Hepatocyte (in vitro differentiated cells): ENCODE data around the gene ARID1A. TPM values are rescaled to one million over a fixed set of nuclear protein-coding genes. Genes with fewer than 3 reads are reported as not detected.
"Not testable (repeated sequence)": the region's sequence is repeated elsewhere in the genome, so short reads cannot be mapped to it uniquely, and the experiment has no call there.

Experiments used
- DNase-seq: peaks from one replicate; pipeline ENCODE4 v3.0.0-alpha.2; 2016; ENCODE audit warnings: low spot score
- H2AFZ ChIP-seq: fragments of 200-600 bp; sonication (generic); 2 replicates; pipeline ENCODE4 v1.6.0; 2016; ENCODE audit warnings: antibody characterized with exemption, mild to moderate bottlenecking
- H3K27ac ChIP-seq: fragments of 200-600 bp; sonication (generic); 2 replicates; pipeline ENCODE4 v1.5.1; 2016; ENCODE audit warnings: mild to moderate bottlenecking
- H3K27me3 ChIP-seq: fragments of 200-600 bp; sonication (generic); 2 replicates; pipeline ENCODE4 v1.6.1; 2016
- H3K36me3 ChIP-seq: fragments of 200-600 bp; sonication (generic); replicated peaks from 2 replicates; pipeline ENCODE4 v1.5.1; 2016; ENCODE audit warnings: low read depth; ENCODE audit not compliant: insufficient read depth
- H3K4me1 ChIP-seq: fragments of 200-600 bp; sonication (generic); 2 replicates; pipeline ENCODE4 v1.5.1; 2016; ENCODE audit warnings: mild to moderate bottlenecking, moderate library complexity; ENCODE audit not compliant: insufficient read depth
- H3K4me2 ChIP-seq: fragments of 200-600 bp; sonication (generic); 2 replicates; pipeline ENCODE4 v1.6.0; 2016
- H3K4me3 ChIP-seq: fragments of 200-600 bp; sonication (generic); 2 replicates; pipeline ENCODE4 v1.5.1; 2016; ENCODE audit warnings: mild to moderate bottlenecking
- H3K79me2 ChIP-seq: fragments of 200-600 bp; sonication (generic); 2 replicates; pipeline ENCODE4 v1.6.0; 2017; ENCODE audit warnings: mild to moderate bottlenecking
- H3K9me2 ChIP-seq: fragments of 200-600 bp; sonication (generic); replicated peaks from 2 replicates; pipeline ENCODE4 v1.6.0; 2017; ENCODE audit warnings: mild to moderate bottlenecking; ENCODE audit not compliant: insufficient read depth
- H3K9me3 ChIP-seq: fragments of 200-600 bp; sonication (generic); 2 replicates; pipeline ENCODE4 v1.5.1; 2016; ENCODE audit warnings: low read depth, mild to moderate bottlenecking
- H4K20me1 ChIP-seq: fragments of 200-600 bp; sonication (generic); 2 replicates; pipeline ENCODE4 v1.6.0; 2016; ENCODE audit warnings: mild to moderate bottlenecking; ENCODE audit not compliant: insufficient read depth, poor library complexity, severe bottlenecking
- CTCF ChIP-seq: fragments of 200-600 bp; sonication (generic); IDR thresholded peaks from 2 replicates; pipeline ENCODE4 v1.5.1; 2016; ENCODE audit warnings: antibody characterized with exemption, mild to moderate bottlenecking; ENCODE audit not compliant: poor library complexity
- EZH2 ChIP-seq: fragments of 200-600 bp; sonication (generic); IDR thresholded peaks from 2 replicates; pipeline ENCODE4 v1.6.1; 2016; ENCODE audit warnings: antibody characterized with exemption, mild to moderate bottlenecking, borderline replicate concordance
- EZH2phosphoT487 ChIP-seq: fragments of 200-600 bp; sonication (generic); IDR thresholded peaks from one replicate; pipeline ENCODE4 v1.6.1; 2018; ENCODE audit warnings: antibody characterized with exemption, mild to moderate bottlenecking, low read depth, moderate library complexity; ENCODE audit not compliant: unreplicated experiment, severe bottlenecking
- WGBS: methylation state at CpG from one replicate; pipeline ENCODE4 v1.1.6; 2016; ENCODE audit warnings: low lambda C conversion rate; ENCODE audit errors: missing lambda C conversion rate; 5-methylcytosine and 5-hydroxymethylcytosine counted together
- polyA plus RNA-seq: library from polyadenylated mRNA; unstranded; fragments of >200 nt; fragmentation: Nextera tagmentation; extraction: Ambion mirVana; gene quantifications from 2 replicates; pipeline ENCODE4 v1.2.1, GENCODE V29; 2016
- total RNA-seq: library from RNA; depleted of rRNA; stranded (reverse); fragments of >200 nt; gene quantifications from 2 replicates; pipeline ENCODE4 v1.2.3, GENCODE V29; 2014

The ARID1A gene
- total and polyA plus RNA-seq, 2 experiments from 2014 or later = 27.9 to 35.8 TPM

- WGBS = 97% methylated on average over 5 of the region's 5 CpGs
Observed at GRCh38 chr1:26794391-26794790, 98.6 kb downstream of the ARID1A start.

GRCh38 chr1:26797627-26798026 is 101.8 kb downstream of the ARID1A start:
- H3K27ac ChIP-seq = no peak overlapping the region
- WGBS = 96% methylated on average over 2 of the region's 2 CpGs
- H3K36me3 ChIP-seq = no peaks in the 10 kb centered on the region
- no peaks in the 10 kb centered on the region for H3K9me3 ChIP-seq
- H3K9me2 ChIP-seq = no peaks in the 10 kb centered on the region
- H3K27me3 ChIP-seq = no peaks in the 10 kb centered on the region
- no peaks in the 10 kb centered on the region for H4K20me1 ChIP-seq
- no peak overlapping the region for H3K4me3 ChIP-seq
- no peak for DNase-seq
- TF ChIP-seq EZH2phosphoT487 (no peak), EZH2 (no peak), CTCF (no peak)
- no peak overlapping the region for H2AFZ ChIP-seq
- H3K4me1 ChIP-seq = peaks cover 15% of the 10 kb centered on the region
- H3K4me2 ChIP-seq = no peak overlapping the region
- no peaks in the 10 kb centered on the region for H3K79me2 ChIP-seq

More at GRCh38 chr1:26794391-26794790, 98.6 kb downstream of the ARID1A start:
- Histone ChIP-seq H3K27ac (no peak overlapping the region), H2AFZ (no peak overlapping the region), H3K27me3 (no peaks in the 10 kb centered on the region), H3K4me3 (no peak overlapping the region), H4K20me1 (no peaks in the 10 kb centered on the region), H3K4me1 (peaks cover 5% of the 10 kb centered on the region), H3K79me2 (peaks cover 8% of the 10 kb centered on the region), H3K9me2 (no peaks in the 10 kb centered on the region), H3K36me3 (no peaks in the 10 kb centered on the region), H3K4me2 (no peak overlapping the region), H3K9me3 (no peaks in the 10 kb centered on the region)
- no peak for TF ChIP-seq CTCF
- TF ChIP-seq EZH2phosphoT487 = no peak
- no peak for TF ChIP-seq EZH2
- DNase-seq = no peak

- Histone ChIP-seq H3K4me3 (no peak overlapping the region), H4K20me1 (no peaks in the 10 kb centered on the region), H3K79me2 (no peaks in the 10 kb centered on the region), H3K4me1 (peaks cover 15% of the 10 kb centered on the region), H3K9me2 (no peaks in the 10 kb centered on the region), H3K9me3 (no peaks in the 10 kb centered on the region), H3K4me2 (peak overlapping the region; percentile 51), H3K36me3 (no peaks in the 10 kb centered on the region), H3K27ac (peak overlapping the region; percentile 55), H2AFZ (no peak overlapping the region), H3K27me3 (no peaks in the 10 kb centered on the region)
- peak; percentile 47 for DNase-seq
- TF ChIP-seq CTCF (no peak), EZH2phosphoT487 (no peak), EZH2 (no peak)
- WGBS = 44% methylated on average over 5 of the region's 5 CpGs
Observed at GRCh38 chr1:26799479-26800142, 103.8 kb downstream of the ARID1A start.

- not testable (repeated sequence) for H3K4me2 ChIP-seq, H2AFZ ChIP-seq, H3K36me3 ChIP-seq, H3K79me2 ChIP-seq, DNase-seq, H3K9me3 ChIP-seq, H4K20me1 ChIP-seq, H3K4me3 ChIP-seq, H3K9me2 ChIP-seq, H3K27ac ChIP-seq, H3K27me3 ChIP-seq
- H3K4me1 ChIP-seq = peaks cover 14% of the 10 kb centered on the region
- no CpG with 5 or more reads among the region's 36 CpGs for WGBS
Observed at GRCh38 chr1:26803932-26804331, 108.1 kb downstream of the ARID1A start.
